HepG2 (cell line): ENCODE results near the gene NARS2.

Experiments
- SALL2 ChIP-seq: sonication (generic); formaldehyde crosslinking; IDR thresholded peaks from 2 replicates; pipeline ENCODE4 v1.8.1; 2023; ENCODE audit warnings: mild to moderate bottlenecking, missing genetic modification reagents, inconsistent platforms
- ZNF766 ChIP-seq: sonication (generic); formaldehyde crosslinking; IDR thresholded peaks from 2 replicates; pipeline ENCODE4 v1.5.0; 2020; ENCODE audit warnings: missing genetic modification reagents, borderline replicate concordance

DNA sequence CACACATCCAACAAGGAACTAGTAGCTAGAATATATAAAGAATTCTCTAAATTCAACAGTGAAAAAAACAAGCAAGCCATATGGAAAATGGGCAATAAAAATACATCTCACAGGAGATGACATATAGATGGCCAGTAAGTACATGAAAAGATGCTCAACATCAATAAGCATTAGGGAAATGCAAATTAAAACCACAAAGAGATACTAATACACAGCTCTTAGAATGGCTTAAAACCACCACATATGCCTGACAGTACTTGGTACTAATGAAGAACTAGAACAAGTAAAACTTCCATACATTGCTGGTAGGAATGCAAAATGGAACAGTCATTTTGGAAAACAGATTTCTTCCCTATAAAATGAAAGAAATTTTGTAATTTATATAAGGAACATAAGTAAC is 85.5 kb downstream of the NARS2 start:
- TF ChIP-seq ZNF766 (no peak), SALL2 (no peak)
